OCI-LY1 (cell line): ENCODE data around the gene PECR.

ENCODE experiments used
- H2AFZ ChIP-seq: fragments of 200-600 bp; sonication (generic), shearing (Covaris generic); 2 replicates; pipeline ENCODE4 v1.6.0; 2014; ENCODE audit warnings: antibody characterized with exemption, mild to moderate bottlenecking, low read length
- H3F3A ChIP-seq: fragments of 200-600 bp; sonication (generic), shearing (Covaris generic); 2 replicates; pipeline ENCODE4 v1.6.0; 2014; ENCODE audit warnings: mild to moderate bottlenecking, antibody characterized with exemption, low read length, moderate library complexity; ENCODE audit not compliant: insufficient read depth
- H3K27ac ChIP-seq: fragments of 200-600 bp; sonication (generic); 2 replicates; pipeline ENCODE4 v1.5.1; 2014; ENCODE audit warnings: low read length, mixed run types, mild to moderate bottlenecking, low read depth; ENCODE audit not compliant: poor library complexity, severe bottlenecking
- H3K27me3 ChIP-seq: fragments of 200-600 bp; sonication (generic); 2 replicates; pipeline ENCODE4 v1.6.0; 2014; ENCODE audit warnings: antibody characterized with exemption, mild to moderate bottlenecking, low read length, moderate library complexity; ENCODE audit not compliant: insufficient read depth
- H3K36me3 ChIP-seq: fragments of 200-600 bp; sonication (generic); 2 replicates; pipeline ENCODE4 v1.6.1; 2014; ENCODE audit warnings: mild to moderate bottlenecking, antibody characterized with exemption, low read length, moderate library complexity, mixed read lengths; ENCODE audit not compliant: insufficient read depth
- H3K4me1 ChIP-seq: fragments of 200-600 bp; sonication (generic); 2 replicates; pipeline ENCODE4 v1.5.1; 2014; ENCODE audit warnings: mild to moderate bottlenecking, low read length, moderate library complexity; ENCODE audit not compliant: insufficient read depth, severe bottlenecking
- H3K4me2 ChIP-seq: fragments of 200-600 bp; sonication (generic), shearing (Covaris generic); 2 replicates; pipeline ENCODE4 v1.6.1; 2014; ENCODE audit warnings: low read length
- H3K4me3 ChIP-seq: fragments of 200-600 bp; sonication (generic); 2 replicates; pipeline ENCODE4 v1.5.1; 2014; ENCODE audit warnings: low read length, low read depth, mild to moderate bottlenecking, mixed read lengths; ENCODE audit not compliant: poor library complexity, severe bottlenecking
- H3K79me2 ChIP-seq: fragments of 200-600 bp; shearing (Covaris generic); 2 replicates; pipeline ENCODE4 v1.6.1; 2016; ENCODE audit warnings: mixed run types, low read length, mixed read lengths; ENCODE audit not compliant: insufficient read depth
- H3K9ac ChIP-seq: fragments of 200-600 bp; sonication (generic), shearing (Covaris generic); 2 replicates; pipeline ENCODE4 v1.6.1; 2014; ENCODE audit warnings: mild to moderate bottlenecking, low read length, mixed read lengths
- H3K9me2 ChIP-seq: fragments of 200-600 bp; sonication (generic), shearing (Covaris generic); 2 replicates; pipeline ENCODE4 v1.6.1; 2014; ENCODE audit warnings: low read depth, mild to moderate bottlenecking, low read length, mixed read lengths
- H3K9me3 ChIP-seq: fragments of 200-600 bp; shearing (Covaris generic); 2 replicates; pipeline ENCODE4 v1.6.1; 2014; ENCODE audit warnings: low read length, mixed read lengths
- H4K20me1 ChIP-seq: fragments of 200-600 bp; sonication (generic), shearing (Covaris generic); 2 replicates; pipeline ENCODE4 v1.6.0; 2016; ENCODE audit warnings: mild to moderate bottlenecking, low read length; ENCODE audit not compliant: insufficient read depth
- EZH2 ChIP-seq: fragments of 200-600 bp; sonication (generic), shearing (Covaris generic); IDR thresholded peaks from 2 replicates; pipeline ENCODE4 v1.8.0; 2017; ENCODE audit warnings: borderline replicate concordance, mixed run types, mild to moderate bottlenecking, antibody characterized with exemption, low read length, moderate library complexity, mixed read lengths
- TF ChIP-seq, protein P1 (sequence below): fragments of 200-600 bp; sonication (generic), shearing (Covaris generic); IDR thresholded peaks from 2 replicates; pipeline ENCODE4 v1.5.1; 2017; ENCODE audit warnings: mild to moderate bottlenecking, antibody characterized with exemption, low read length, moderate library complexity, mixed read lengths

Gene PECR

DNA sequence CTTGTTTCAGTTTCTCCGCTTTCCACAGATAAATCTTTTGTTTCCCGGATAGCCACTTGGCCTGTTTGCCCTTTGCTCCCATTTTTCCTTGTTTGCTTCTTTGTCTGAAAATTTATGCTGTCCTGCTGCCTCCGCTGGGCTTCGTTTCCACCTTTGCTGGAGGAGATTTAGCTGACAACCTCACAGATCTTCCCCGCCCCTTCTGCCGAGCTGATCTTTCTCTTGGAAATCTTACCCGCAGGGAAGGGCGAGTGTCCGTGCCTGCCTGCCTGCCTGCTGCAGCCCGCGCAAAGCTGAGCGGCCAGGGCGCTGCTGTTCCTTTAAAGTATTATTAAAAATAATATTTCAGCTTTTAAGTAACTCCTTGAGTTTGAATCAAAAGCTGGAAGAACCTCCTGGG, 26.2 kb upstream of the PECR start:
- Histone ChIP-seq H3K9ac (no peak overlapping the region), H3K9me3 (no peaks in the 10 kb centered on the region), H3K9me2 (no peaks in the 10 kb centered on the region), H3K4me1 (peaks cover 32% of the 10 kb centered on the region), H2AFZ (no peak overlapping the region), H3K79me2 (peaks cover 28% of the 10 kb centered on the region), H3K36me3 (peaks cover 25% of the 10 kb centered on the region), H3K4me3 (no peak overlapping the region), H3K27ac (no peak overlapping the region), H3F3A (0 out of 2 replicates have a peak, but pooled peaks cover under 1% of the 10 kb centered on the region), H3K4me2 (no peak overlapping the region), H3K27me3 (no peaks in the 10 kb centered on the region), H4K20me1 (no peaks in the 10 kb centered on the region)
- TF ChIP-seq, protein P1, sequence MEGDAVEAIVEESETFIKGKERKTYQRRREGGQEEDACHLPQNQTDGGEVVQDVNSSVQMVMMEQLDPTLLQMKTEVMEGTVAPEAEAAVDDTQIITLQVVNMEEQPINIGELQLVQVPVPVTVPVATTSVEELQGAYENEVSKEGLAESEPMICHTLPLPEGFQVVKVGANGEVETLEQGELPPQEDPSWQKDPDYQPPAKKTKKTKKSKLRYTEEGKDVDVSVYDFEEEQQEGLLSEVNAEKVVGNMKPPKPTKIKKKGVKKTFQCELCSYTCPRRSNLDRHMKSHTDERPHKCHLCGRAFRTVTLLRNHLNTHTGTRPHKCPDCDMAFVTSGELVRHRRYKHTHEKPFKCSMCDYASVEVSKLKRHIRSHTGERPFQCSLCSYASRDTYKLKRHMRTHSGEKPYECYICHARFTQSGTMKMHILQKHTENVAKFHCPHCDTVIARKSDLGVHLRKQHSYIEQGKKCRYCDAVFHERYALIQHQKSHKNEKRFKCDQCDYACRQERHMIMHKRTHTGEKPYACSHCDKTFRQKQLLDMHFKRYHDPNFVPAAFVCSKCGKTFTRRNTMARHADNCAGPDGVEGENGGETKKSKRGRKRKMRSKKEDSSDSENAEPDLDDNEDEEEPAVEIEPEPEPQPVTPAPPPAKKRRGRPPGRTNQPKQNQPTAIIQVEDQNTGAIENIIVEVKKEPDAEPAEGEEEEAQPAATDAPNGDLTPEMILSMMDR, result no peak
- TF ChIP-seq EZH2, result no peak

DNA sequence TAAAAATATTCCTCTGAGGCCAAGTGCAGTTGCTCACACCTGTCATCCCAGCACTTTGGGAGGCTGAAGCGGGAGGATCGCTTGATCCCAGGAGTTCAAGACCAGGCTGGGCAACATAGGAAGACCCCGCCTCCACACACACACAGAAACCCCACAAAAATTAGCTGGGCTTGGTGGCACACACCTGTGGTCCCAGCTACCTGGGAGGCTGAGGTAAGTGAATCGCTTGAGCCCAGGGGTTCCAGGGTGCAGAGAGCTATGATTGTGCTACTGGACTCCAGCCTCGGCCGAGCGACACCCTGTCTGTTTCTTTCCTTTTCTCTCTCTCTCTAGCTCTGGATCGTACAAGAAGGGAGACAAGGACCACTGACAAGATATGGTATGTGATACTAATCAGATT, 25.7 kb upstream of the PECR start:
- H3K36me3 ChIP-seq, result peaks cover 21% of the 10 kb centered on the region
- H3K9ac ChIP-seq, result no peak overlapping the region
- H4K20me1 ChIP-seq, result no peaks in the 10 kb centered on the region
- H3K4me2 ChIP-seq, result no peak overlapping the region
- no peak overlapping the region for H3K4me3 ChIP-seq
- peaks cover 28% of the 10 kb centered on the region for H3K79me2 ChIP-seq
- H3F3A ChIP-seq, result no peaks in the 10 kb centered on the region
- H3K27me3 ChIP-seq, result no peaks in the 10 kb centered on the region
- no peaks in the 10 kb centered on the region for H3K9me3 ChIP-seq
- no peak for TF ChIP-seq EZH2
- TF ChIP-seq, protein P1, result no peak
- peaks cover 28% of the 10 kb centered on the region for H3K4me1 ChIP-seq
- H3K9me2 ChIP-seq, result no peaks in the 10 kb centered on the region
- H3K27ac ChIP-seq, result no peak overlapping the region
- H2AFZ ChIP-seq, result no peak overlapping the region

GRCh38 chr2:216104691-216105090, 23.1 kb upstream of the PECR start:
- Histone ChIP-seq H3K4me3 (no peak overlapping the region), H3K27me3 (no peaks in the 10 kb centered on the region; the same call in 1 of the 2 replicates), H2AFZ (no peak overlapping the region), H3K4me2 (no peak overlapping the region), H3F3A (no peaks in the 10 kb centered on the region), H3K9me2 (no peaks in the 10 kb centered on the region), H4K20me1 (no peaks in the 10 kb centered on the region), H3K9me3 (no peaks in the 10 kb centered on the region), H3K9ac (no peak overlapping the region), H3K36me3 (no peaks in the 10 kb centered on the region), H3K27ac (no peak overlapping the region), H3K4me1 (peaks cover 5% of the 10 kb centered on the region), H3K79me2 (peaks cover 5% of the 10 kb centered on the region)
- TF ChIP-seq, protein P1, result no peak
- TF ChIP-seq EZH2, result no peak
